ENCODE measurements around the gene SYNRG. TPM values are rescaled to one million over a fixed set of nuclear protein-coding genes. Genes with fewer than 3 reads are reported as not detected.

Gene SYNRG
- total RNA-seq, 1 donor from 2014 or later, result 22.3 TPM

GRCh38 chr17:37598145-37598544, 11.1 kb downstream of the SYNRG start:
- ATAC-seq, result no peak

- ATAC-seq, result no peak
These were observed 16.9 kb downstream of the SYNRG start for GRCh38 chr17:37592291-37592690.

GRCh38 chr17:37585066-37585465, 24.2 kb downstream of the SYNRG start:
- no peak for ATAC-seq

- no peak for ATAC-seq
These were observed 32.9 kb downstream of the SYNRG start for GRCh38 chr17:37576281-37576680.

GRCh38 chr17:37574427-37574826, 34.8 kb downstream of the SYNRG start:
- ATAC-seq, result no peak

GRCh38 chr17:37571674-37572073, 37.5 kb downstream of the SYNRG start:
- no peak for ATAC-seq

- ATAC-seq, result peak; percentile 90
These were observed 38.6 kb downstream of the SYNRG start for GRCh38 chr17:37570527-37571093.

- ATAC-seq, result no peak
These were observed 40.7 kb downstream of the SYNRG start for GRCh38 chr17:37568350-37569053.

- ATAC-seq, result no peak
These were observed 41.7 kb downstream of the SYNRG start for GRCh38 chr17:37567538-37567937.

GRCh38 chr17:37567137-37567536, 42.1 kb downstream of the SYNRG start:
- no peak for ATAC-seq

- ATAC-seq, result no peak
These were observed 45.0 kb downstream of the SYNRG start for GRCh38 chr17:37564252-37564651.

GRCh38 chr17:37562016-37562745, 47.0 kb downstream of the SYNRG start:
- ATAC-seq, result no peak

- ATAC-seq, result no peak
These were observed 50.9 kb downstream of the SYNRG start for GRCh38 chr17:37558299-37558698.

- ATAC-seq, result no peak
These were observed 51.7 kb downstream of the SYNRG start for GRCh38 chr17:37557482-37557881.

- no peak for ATAC-seq
These were observed 53.8 kb downstream of the SYNRG start for GRCh38 chr17:37555386-37555785.

- ATAC-seq, result no peak
These were observed 55.7 kb downstream of the SYNRG start for GRCh38 chr17:37553401-37553966.

- peak; percentile 86 for ATAC-seq
These were observed 57.4 kb downstream of the SYNRG start for GRCh38 chr17:37551788-37552187.

- ATAC-seq, result no peak
These were observed 61.2 kb downstream of the SYNRG start for GRCh38 chr17:37547986-37548385.

GRCh38 chr17:37546302-37546701, 62.9 kb downstream of the SYNRG start:
- ATAC-seq, result no peak

GRCh38 chr17:37545486-37545885, 63.7 kb downstream of the SYNRG start:
- no peak for ATAC-seq

- ATAC-seq, result no peak
These were observed 65.6 kb downstream of the SYNRG start for GRCh38 chr17:37543637-37544052.

- ATAC-seq, result no peak
These were observed 67.1 kb downstream of the SYNRG start for GRCh38 chr17:37541880-37542660.
